Ramos (cell line): Measurements from ENCODE around the gene PXMP4.

ENCODE experiments used
- in situ Hi-C: fragments of 300-500 bp; cut with MboI; formaldehyde crosslinking; loops from one replicate; pipeline ENCODE4 v1.14.3; 2022; ENCODE audit warnings: low sequenced_read_pairs; ENCODE audit not compliant: unreplicated experiment

PXMP4 gene

GRCh38 chr20:33658510-33658909 is 61.6 kb downstream of the PXMP4 start:
- in situ Hi-C loops: no loop called here

- in situ Hi-C loops: no loop called here
Measured at GRCh38 chr20:33657704-33658095, 62.4 kb downstream of the PXMP4 start.

- in situ Hi-C loops: no loop called here
Measured at GRCh38 chr20:33656783-33657703, 63.1 kb downstream of the PXMP4 start.

GRCh38 chr20:33656010-33656782 is 63.9 kb downstream of the PXMP4 start:
- in situ Hi-C loops: no loop called here

DNA sequence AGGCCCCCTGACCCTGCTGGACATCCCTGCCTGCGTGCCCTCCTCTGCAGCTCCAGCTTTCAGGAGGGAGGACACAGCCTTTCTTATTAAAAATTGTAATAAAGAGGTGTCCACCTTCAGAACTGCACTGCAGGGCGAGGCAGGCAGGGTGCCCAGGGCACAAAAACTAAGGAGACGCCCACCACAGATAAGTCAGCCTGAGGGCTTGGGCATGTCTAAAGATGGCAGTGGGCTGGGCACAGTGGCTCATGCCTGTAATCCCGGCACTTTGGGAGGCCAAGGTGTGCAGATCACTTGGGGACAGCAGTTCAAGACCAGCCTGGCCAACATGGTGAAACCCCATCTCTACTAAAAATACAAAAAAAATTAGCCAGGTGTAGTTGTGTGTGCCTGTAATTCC is 64.9 kb downstream of the PXMP4 start:
- in situ Hi-C loops: no loop called here

DNA sequence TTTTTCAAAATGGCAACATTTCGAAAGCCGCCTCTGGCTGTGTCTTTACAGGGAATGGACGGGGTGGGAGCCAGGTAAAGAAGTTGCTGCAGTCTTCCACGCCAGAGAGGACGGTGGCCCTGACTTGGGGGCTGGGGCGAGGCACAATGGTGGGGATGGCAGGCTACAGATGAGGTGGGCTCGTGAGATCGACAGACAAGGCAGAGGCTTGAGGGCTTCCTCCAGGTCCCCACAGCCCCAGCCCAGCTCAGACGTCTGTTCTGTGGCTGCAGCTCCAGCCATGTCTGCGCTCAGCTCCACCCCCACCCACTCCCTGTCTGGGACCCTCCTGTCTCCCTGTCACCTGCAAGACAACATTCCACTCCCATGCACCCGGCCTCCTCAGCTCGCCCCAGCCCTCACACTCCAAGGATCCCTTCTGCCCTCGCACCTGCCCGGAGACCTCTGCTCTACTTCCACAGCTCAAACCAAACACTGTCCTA is 65.4 kb downstream of the PXMP4 start:
- in situ Hi-C loops: loop anchor here (5.0 kb wide), 1 partner anchor 202 kb away; no protein-coding TSS in a partner anchor

DNA sequence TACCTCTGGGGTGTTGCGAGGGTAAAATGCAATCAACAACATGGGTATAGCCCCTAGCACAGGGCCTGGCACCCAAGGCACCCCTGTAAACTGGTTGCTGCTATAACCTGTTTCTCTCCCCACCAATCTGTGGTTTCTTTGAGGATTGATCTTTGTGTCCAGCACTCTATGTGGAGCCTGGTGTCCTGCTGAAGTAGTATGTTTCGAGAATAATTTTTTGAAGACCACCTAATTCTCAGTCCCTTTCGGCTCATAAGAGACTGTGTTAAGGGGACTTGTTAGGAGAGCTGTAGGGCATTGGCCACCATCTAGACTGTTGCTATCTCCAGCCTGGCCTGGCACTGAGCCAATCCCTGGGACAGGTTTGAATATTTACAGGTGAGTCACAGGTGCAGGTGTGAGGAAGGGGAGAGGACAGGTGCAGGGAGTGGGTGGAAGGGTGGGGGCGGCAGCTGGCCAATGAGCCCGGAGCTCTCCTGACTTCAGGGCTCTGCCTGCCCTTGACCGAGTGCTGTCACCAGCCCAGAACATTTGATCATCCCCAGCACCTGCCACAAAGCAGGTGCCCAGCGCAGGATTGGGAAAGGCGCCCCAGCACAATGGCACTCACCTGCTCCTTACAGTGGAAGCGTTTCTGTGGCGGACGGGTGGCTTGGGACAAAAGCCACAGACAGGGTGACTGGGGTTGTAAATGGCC is 66.1 kb downstream of the PXMP4 start:
- in situ Hi-C loops: loop anchor here (5.0 kb wide), 1 partner anchor 202 kb away; no protein-coding TSS in a partner anchor

DNA sequence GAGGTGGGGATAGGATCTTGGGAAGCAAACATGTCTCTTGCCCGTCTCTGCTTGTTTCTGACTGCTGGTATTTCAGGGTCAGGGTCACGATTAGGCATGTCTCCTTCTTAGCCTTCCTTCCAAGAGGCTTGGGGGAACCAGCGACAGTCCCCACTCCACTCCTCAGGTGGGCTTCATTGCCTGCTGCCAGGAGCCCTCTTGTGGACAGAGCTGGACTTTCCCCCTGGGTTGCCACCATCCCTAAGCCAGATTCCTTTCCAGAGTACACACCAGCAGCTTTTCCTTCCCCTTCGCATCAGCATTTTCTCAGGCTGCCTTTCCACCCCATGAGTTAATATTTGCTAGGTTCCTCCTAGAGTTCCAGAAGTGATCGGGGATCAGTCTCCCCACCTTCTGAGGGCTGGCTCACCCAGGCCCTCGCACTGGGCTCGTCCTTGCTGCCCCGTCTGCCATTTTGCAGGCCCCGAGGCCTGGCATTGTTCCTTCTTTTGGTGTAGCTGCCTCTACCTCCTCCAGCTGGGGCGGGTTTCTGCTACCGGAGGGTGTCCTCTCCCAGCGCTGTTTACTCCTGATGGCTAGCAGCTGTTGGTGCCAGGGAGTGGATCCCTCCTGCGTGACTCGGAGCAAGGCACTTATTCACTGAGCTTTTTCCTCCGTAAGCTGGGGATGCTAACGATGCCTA is 66.8 kb downstream of the PXMP4 start:
- in situ Hi-C loops: loop anchor here (5.0 kb wide), 1 partner anchor 201 kb away; no protein-coding TSS in a partner anchor
